Tibial nerve (tissue), 3 donors: ENCODE results near the gene CIAO1.

Experiments used
- EP300 ChIP-seq, 2 donors: sonication (generic); formaldehyde crosslinking; IDR thresholded peaks; one replicate each; pipeline ENCODE4 v1.6.1; 2017; ENCODE audit warnings: antibody characterized with exemption in 2 of 2, mild to moderate bottlenecking in 1 of 2
- POLR2A ChIP-seq, 2 donors: fragments of 450-650 bp; IDR thresholded peaks; one replicate each; pipeline ENCODE4 v1.6.1; 2017; ENCODE audit warnings: antibody characterized with exemption in 2 of 2, mild to moderate bottlenecking in 2 of 2, moderate library complexity in 2 of 2

DNA sequence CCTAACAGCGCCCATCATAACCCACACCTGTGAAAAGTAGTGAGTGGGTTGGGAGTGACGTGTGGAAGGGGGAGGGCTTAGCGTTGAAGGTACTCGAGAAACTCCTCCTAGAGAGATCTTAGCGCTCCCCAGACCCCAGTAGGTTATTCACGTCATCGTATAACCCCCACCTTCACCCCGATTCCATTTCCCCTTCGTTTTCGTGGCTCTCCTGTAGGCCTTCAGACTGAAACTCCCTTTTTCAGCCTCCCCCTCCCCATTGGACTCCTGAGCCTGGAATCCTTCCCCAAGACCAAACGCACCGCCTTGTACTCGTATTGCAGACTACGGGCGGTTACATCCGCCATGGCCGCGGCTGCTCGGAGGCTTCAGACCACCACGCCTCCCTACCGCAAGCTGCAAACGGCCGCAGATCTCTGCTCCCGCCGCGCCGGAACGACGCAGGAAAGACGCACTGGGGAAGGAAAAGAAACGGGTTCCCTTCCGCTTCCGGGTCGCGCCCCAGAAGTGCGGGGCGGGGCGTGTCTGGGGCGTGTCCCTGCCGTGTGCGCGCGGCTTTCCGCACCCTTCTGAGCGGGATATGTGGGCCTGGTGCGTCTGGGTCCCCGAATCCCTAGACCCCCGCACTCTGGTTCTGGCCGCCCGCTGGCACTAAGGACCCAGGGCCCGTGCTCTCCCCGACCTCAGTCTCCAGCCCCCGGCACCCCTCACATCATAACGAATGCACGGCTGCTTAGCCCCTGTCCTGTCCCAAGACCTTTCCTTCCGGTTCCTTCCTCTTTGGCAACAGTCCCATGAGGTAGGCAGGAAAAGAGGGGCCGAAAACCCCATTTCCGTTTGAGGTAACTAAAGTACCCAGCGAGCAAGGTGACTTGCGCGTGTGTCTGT lies 39.3 kb downstream of the CIAO1 start, which contains the start of gene SNRNP200:
- TF ChIP-seq EP300 (IDR thresholded peaks at IDR 0.05): peak; percentile 90 to 96
- TF ChIP-seq POLR2A (IDR thresholded peaks at IDR 0.05): peak; percentile 70 to 83
